ENCODE measurements around the gene DGLUCY. TPM values are rescaled to one million over a fixed set of nuclear protein-coding genes. Genes with fewer than 3 reads are reported as not detected.

DGLUCY gene
- total and polyA plus RNA-seq, 2 of the 8 experiments (the other 6 are each of a cell fraction or from before 2014, with no cell fraction given) = 24.9 to 31.8 TPM

DNA sequence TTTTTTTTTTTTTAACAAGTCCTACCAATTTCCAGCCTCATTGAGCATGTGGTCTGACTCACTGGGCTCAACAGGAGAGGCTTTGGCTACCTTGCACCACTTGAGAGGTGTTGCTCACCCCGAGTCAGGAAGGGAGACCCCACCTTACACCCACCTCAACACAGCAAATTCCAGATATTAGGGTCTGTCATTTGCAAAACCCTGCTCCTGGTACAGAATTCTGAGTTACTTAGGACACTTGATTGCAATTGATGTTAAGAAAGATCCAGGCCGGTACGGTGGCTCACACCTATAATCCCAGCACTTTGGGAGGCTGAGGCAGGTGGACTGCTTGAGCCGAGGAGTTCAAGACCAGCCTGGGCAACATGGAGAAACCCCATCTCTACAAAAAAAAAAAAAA, 14.1 kb downstream of the DGLUCY start:
- POLR2A ChIA-PET (ENCODE audit: partially characterized antibody) = interaction anchor here (0.7 to 1.9 kb wide), 2 partner anchors 14 to 27 kb away, joined by 3 to 6 read pairs; partner anchors contain the start of gene DGLUCY
- Histone ChIP-seq H3K18ac (ENCODE audit: extremely low read depth, low read length) (no peak overlapping the region), H3K14ac (ENCODE audit: insufficient read length) (no peak overlapping the region), H4K20me1 (replicated peaks in 1 of 2; ENCODE audit: control insufficient read depth in 1 of 2, insufficient read depth in 2 of 2, low read length in 2 of 2) (no peaks in the 10 kb centered on the region), H4K91ac (replicated peaks; ENCODE audit: insufficient read length, low read length) (no peak overlapping the region), H2BK5ac (ENCODE audit: low read depth, low read length) (no peak overlapping the region), H3K79me1 (ENCODE audit: low read depth, low read length) (no peaks in the 10 kb centered on the region; the same call in none of the 2 replicates), H2BK20ac (ENCODE audit: low read length) (no peak overlapping the region), H3K27me3 (replicated peaks in 1 of 4; ENCODE audit: control insufficient read depth in 3 of 4, extremely low read depth in 1 of 4, insufficient read depth in 3 of 4, low read length in 3 of 4) (no peaks in the 10 kb centered on the region), H2AFZ (ENCODE audit: low read length) (no peak overlapping the region), H4K8ac (ENCODE audit: extremely low read depth, insufficient read depth, low read length) (no peak overlapping the region), H3K4me3 (ENCODE audit: extremely low read depth in 1 of 4, insufficient read depth in 2 of 4, low read depth in 3 of 4, low read length in 4 of 4) (no peak overlapping the region), H3K4ac (replicated peaks; ENCODE audit: insufficient read length, low read depth, low read length) (no peak overlapping the region), H2BK120ac (replicated peaks; ENCODE audit: low read depth, low read length) (no peak overlapping the region), H3K27ac (ENCODE audit: low read depth, low read length) (no peak overlapping the region), H3K9me3 (ENCODE audit: insufficient read depth in 2 of 2, low read depth in 1 of 2, low read length in 1 of 2) (peaks cover 0 to 3% of the 10 kb centered on the region in 2 experiments; a peak in 1 of 4 replicates), H2AK5ac (ENCODE audit: low read depth, low read length) (no peak overlapping the region), H3K4me2 (ENCODE audit: insufficient read depth in 1 of 2, low read depth in 2 of 2, low read length in 2 of 2) (no peak overlapping the region), H2BK15ac (ENCODE audit: low read length) (no peak overlapping the region), H3K56ac (replicated peaks; ENCODE audit: insufficient read length, low read depth, low read length) (no peak overlapping the region), H3K23ac (ENCODE audit: insufficient read length) (no peak overlapping the region), H3K79me2 (ENCODE audit: control insufficient read depth in 1 of 2, insufficient read depth in 2 of 2, low read length in 2 of 2) (no peaks in the 10 kb centered on the region), H2BK12ac (ENCODE audit: low read depth, low read length) (no peak overlapping the region), H3K4me1 (replicated peaks in 1 of 4; ENCODE audit: control insufficient read depth in 3 of 4, insufficient read depth in 4 of 4, low read length in 3 of 4) (no peaks in the 10 kb centered on the region; a peak in 1 of 7 replicates), H3K23me2 (ENCODE audit: low read depth, low read length) (no peaks in the 10 kb centered on the region), H4K5ac (ENCODE audit: insufficient read length, low read depth, low read length) (no peak overlapping the region), H3K36me3 (ENCODE audit: control insufficient read depth in 2 of 4, insufficient read depth in 4 of 4, low read length in 3 of 4) (peaks cover 0 to 6% (median 1%) of the 10 kb centered on the region in 4 experiments; a peak in 2 of 8 replicates), H3K9ac (replicated peaks in 1 of 4; ENCODE audit: extremely low read depth in 1 of 4, low read depth in 3 of 4, low read length in 3 of 4) (no peak overlapping the region)
- TF ChIP-seq POLR2A (IDR thresholded peaks at IDR 0.05; ENCODE audit: control extremely low read depth in 1 of 2, low read depth in 2 of 2, low read length in 2 of 2) = no peak
- TF ChIP-seq CEBPB (IDR thresholded peaks at IDR 0.05; ENCODE audit: low read depth, low read length) = no peak
- TF ChIP-seq SP1 (IDR thresholded peaks at IDR 0.05; ENCODE audit: low read depth, low read length) = no peak
- FAIRE-seq = no peak
- CTCF ChIA-PET (ENCODE audit: partially characterized antibody) = interaction anchor here (0.7 to 3.6 kb wide), 2 partner anchors 11 to 559 kb away, joined by 3 to 22 read pairs; no protein-coding TSS in a partner anchor
- no peak for DNase-seq (ENCODE audit: low read depth in 1 of 2, low spot score in 2 of 2)
- 88% methylated on average over 4 of the region's 4 CpGs; no CpG with 5 or more reads in 1 of the 2 experiments for WGBS, 2 experiments (ENCODE audit: extremely low coverage in 1 of 2, insufficient coverage in 1 of 2, insufficient read length in 1 of 2, insufficient replicate concordance in 2 of 2, low coverage in 1 of 2, low lambda C conversion rate in 2 of 2, missing lambda C conversion rate in 1 of 2)
